Activated naive CD4-positive, alpha-beta T cell treated with anti-CD3 and anti-CD28 coated beads, Interleukin-2, amount 10 ng/mL, durations not matched to agents 7 days and 5 days (primary cell): ENCODE measurements around the gene CASS4.
A peak's percentile ranks its signal among the peaks of the same experiment; 100 is the strongest.

Experiments used
- CTCF ChIA-PET: fragments of 350-600 bp; sonication (Branson Sonifier 250); formaldehyde crosslinking; loops from one replicate; lab custom pipeline; 2021; ENCODE audit warnings: antibody characterized with exemption; lab: Charles Lee
- DNase-seq: peaks from one replicate; pipeline ENCODE4 v3.0.0-alpha.2; 2020
- H3K27ac Mint-ChIP-seq: one replicate; pipeline ENCODE4 v1.8.0; 2021; ENCODE audit warnings: mild to moderate bottlenecking, moderate library complexity, mixed read lengths
- H3K27me3 Mint-ChIP-seq: one replicate; pipeline ENCODE4 v1.8.0; 2021; ENCODE audit warnings: mild to moderate bottlenecking, mixed read lengths
- H3K36me3 Mint-ChIP-seq: one replicate; pipeline ENCODE4 v1.8.0; 2021; ENCODE audit warnings: mixed read lengths
- H3K4me1 Mint-ChIP-seq: one replicate; pipeline ENCODE4 v1.8.0; 2021; ENCODE audit warnings: mixed read lengths
- H3K4me3 Mint-ChIP-seq: one replicate; pipeline ENCODE4 v1.8.0; 2021; ENCODE audit warnings: mild to moderate bottlenecking, moderate library complexity, mixed read lengths
- H3K9me3 Mint-ChIP-seq: one replicate; pipeline ENCODE4 v1.8.0; 2021; ENCODE audit warnings: mixed read lengths

Gene CASS4

DNA sequence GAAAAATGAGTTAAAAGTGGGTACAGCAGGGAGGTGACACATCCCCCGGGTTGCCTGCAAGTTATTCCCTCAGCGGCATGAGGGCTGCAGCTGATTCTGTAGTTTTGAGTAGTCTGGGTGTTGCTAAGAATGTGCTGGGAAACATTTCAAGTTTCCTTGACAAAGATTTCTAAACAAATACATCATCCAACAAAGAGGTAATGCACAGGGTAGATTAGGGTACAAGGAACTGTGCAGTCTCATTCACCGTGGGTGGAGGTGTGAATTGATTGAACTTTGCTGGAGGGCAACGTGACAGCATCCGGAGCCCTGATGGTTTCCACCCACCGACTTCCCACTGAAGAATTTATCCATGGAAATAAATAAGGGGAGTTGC, 21.8 kb downstream of the CASS4 start:
- no peak overlapping the region for H3K4me3 Mint-ChIP-seq
- peaks cover 40% of the 10 kb centered on the region for H3K4me1 Mint-ChIP-seq
- CTCF ChIA-PET = interaction anchor here (0.9 kb wide), 1 partner anchor 10 kb away, joined by 3 read pairs; no protein-coding TSS in a partner anchor
- H3K36me3 Mint-ChIP-seq = peaks cover 28% of the 10 kb centered on the region
- no peak for DNase-seq
- no peaks in the 10 kb centered on the region for H3K9me3 Mint-ChIP-seq
- H3K27me3 Mint-ChIP-seq = no peaks in the 10 kb centered on the region
- H3K27ac Mint-ChIP-seq = no peak overlapping the region

DNA sequence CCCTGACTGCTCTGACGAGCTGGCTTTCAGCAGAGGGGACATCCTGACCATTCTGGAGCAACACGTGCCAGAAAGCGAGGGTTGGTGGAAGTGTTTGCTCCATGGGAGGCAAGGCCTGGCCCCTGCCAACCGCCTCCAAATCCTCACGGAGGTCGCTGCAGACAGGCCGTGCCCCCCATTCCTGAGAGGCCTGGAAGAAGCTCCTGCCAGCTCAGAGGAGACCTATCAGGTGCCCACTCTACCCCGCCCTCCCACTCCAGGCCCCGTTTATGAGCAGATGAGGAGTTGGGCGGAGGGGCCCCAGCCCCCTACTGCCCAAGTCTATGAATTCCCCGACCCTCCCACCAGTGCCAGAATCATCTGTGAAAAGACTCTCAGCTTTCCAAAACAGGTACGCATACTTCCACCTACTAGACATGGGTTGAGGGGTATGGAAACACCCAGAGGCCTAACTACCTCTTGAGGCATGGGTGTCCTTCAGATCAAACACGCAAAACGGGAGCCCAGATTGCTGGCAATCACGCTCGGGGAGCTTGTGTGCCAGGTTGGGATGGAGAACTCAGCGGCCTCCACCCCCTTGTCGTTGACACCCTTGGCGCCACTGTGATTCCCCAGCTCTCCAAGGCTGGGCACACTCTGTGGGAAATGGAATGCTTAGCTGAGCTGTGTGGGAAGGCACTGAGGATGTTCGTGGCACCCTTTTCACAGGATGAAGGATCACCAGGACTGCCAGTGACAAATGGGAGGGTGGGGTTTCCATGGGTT, 25.3 kb downstream of the CASS4 start:
- H3K36me3 Mint-ChIP-seq = peaks cover 13% of the 10 kb centered on the region
- no peak overlapping the region for H3K4me3 Mint-ChIP-seq
- no peaks in the 10 kb centered on the region for H3K27me3 Mint-ChIP-seq
- H3K27ac Mint-ChIP-seq = no peak overlapping the region
- peaks cover 46% of the 10 kb centered on the region for H3K4me1 Mint-ChIP-seq
- CTCF ChIA-PET = no interaction called here
- no peaks in the 10 kb centered on the region for H3K9me3 Mint-ChIP-seq
- no peak for DNase-seq

GRCh38 chr20:56438284-56438683, 26.2 kb downstream of the CASS4 start:
- CTCF ChIA-PET = no interaction called here
- peak overlapping the region; percentile 52 for H3K27ac Mint-ChIP-seq
- no peaks in the 10 kb centered on the region for H3K9me3 Mint-ChIP-seq
- H3K27me3 Mint-ChIP-seq = no peaks in the 10 kb centered on the region
- peaks cover 14% of the 10 kb centered on the region for H3K36me3 Mint-ChIP-seq
- H3K4me3 Mint-ChIP-seq = no peak overlapping the region
- H3K4me1 Mint-ChIP-seq = peaks cover 49% of the 10 kb centered on the region
- DNase-seq = no peak

DNA sequence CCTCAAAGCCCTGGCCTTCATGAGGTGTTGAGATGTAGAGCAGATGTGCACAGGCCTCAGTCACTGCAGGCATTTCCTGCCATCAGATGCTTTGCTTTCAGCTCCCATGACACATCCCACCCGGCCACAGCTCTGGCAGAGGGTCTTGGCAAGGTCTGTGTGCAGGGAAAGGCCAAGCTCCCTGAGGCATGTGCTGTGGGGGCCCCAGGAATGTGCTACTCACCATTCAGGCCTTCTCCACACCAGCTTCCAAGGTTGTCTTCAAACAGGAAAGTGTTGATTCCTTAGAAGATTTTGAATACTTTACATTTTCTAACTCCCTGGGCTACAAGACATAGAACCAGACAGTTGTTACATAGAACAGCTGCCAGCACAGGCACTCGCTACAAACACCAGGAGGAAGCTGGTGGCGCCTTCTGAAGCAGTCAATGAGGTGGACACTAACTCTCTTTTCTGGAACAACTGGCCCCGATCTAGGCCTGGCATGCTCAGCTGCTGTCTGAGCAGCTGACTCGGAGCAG, 27.8 kb downstream of the CASS4 start:
- peak; percentile 24 for DNase-seq
- Mint-ChIP-seq H3K36me3 (peaks cover 14% of the 10 kb centered on the region), H3K27ac (peak overlapping the region; percentile 86), H3K4me1 (peaks cover 53% of the 10 kb centered on the region), H3K27me3 (no peaks in the 10 kb centered on the region), H3K9me3 (no peaks in the 10 kb centered on the region), H3K4me3 (peak overlapping the region; percentile 47)
- CTCF ChIA-PET = interaction anchor here (0.7 to 1.2 kb wide), 3 partner anchors 16 to 28 kb away, joined by 3 read pairs; partner anchors contain the start of gene CASS4

DNA sequence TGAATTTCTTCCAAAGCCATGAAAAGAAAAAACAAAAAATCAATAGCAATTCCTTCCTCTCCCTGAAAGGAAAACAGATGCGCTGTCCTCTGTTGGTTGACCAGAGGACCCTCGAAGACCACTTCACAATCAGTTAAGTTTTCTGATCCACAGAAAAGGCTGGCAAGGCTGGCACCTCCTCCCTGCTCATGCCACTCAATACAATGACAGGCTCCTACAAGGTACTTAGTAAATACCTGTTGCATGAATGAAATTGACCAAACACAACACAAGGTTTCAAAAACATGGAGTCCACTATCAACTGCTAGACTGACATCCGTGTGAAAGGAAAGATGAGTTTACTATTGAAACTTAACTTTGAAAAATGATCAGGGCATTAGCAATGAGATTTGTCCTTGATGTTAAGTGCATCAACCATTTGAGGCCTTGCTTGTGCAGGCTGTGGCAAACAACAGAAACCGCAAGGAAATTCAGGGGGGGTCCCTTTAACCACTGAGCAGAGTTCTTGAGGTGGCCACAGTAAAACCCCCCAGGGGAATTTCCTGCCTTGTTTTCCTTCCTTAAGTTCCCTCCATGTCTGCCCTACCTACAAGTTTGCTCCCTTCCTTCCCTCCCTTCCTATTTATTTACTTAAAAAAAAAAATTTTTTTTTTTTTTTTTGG, 28.4 kb downstream of the CASS4 start:
- peak; percentile 71 for DNase-seq
- Mint-ChIP-seq H3K27ac (peak overlapping the region; percentile 86), H3K27me3 (no peaks in the 10 kb centered on the region), H3K36me3 (peaks cover 14% of the 10 kb centered on the region), H3K4me1 (peaks cover 53% of the 10 kb centered on the region), H3K4me3 (peak overlapping the region; percentile 47), H3K9me3 (no peaks in the 10 kb centered on the region)
- CTCF ChIA-PET = interaction anchor here (0.7 to 1.2 kb wide), 3 partner anchors 17 to 29 kb away, joined by 3 read pairs; partner anchors contain the start of gene CASS4

DNA sequence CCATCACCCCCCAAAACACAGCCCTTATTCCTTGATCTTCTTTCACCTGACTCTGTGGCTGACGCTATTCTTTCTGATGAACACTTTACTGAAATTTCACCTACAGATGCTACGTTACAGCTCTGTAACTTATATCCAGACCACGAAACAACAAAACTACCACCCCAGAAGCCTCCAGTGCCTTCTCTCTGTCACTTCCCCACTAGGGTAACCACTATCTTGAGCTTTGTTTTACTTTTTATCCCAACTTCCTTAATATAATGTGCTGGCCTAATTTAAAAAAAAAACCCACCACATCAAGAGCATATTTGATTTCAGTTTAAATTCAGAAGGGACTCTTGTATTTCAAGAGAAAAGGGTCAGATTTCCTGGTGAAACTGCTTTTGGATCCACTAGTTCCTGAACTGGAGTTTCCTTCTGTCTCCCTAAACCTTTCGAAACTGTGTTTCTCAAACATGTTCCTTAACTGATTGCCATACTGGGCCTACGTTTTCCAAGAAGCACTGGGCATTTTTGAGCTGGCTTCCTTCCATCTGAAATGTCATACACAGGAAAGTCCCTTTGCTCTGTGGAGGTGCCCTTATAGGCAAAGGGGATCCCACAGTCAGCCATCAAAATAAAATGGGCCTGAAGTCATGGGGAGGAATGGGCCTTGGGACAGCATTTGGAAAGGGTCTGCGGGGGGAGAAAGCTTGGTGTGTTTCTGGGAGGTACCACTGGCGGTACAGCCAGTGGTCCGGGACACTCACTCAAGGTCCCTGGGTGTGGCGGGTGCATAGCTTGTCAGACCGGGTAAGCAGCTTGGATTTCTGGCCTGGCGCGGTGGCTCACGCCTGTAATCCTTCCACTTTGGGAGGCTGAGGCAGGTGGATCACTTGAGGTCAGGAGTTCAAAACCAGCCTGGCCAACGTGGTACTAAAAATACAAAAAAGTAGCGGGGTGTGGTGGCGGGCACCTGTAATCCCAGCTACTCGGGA, 30.6 kb downstream of the CASS4 start:
- no peaks in the 10 kb centered on the region for H3K27me3 Mint-ChIP-seq
- CTCF ChIA-PET = interaction anchor here (0.9 kb wide), 1 partner anchor 13 kb away, joined by 3 read pairs; no protein-coding TSS in a partner anchor
- H3K36me3 Mint-ChIP-seq = peaks cover 10% of the 10 kb centered on the region
- H3K27ac Mint-ChIP-seq = peak overlapping the region; percentile 22
- no peak for DNase-seq
- peaks cover 53% of the 10 kb centered on the region for H3K4me1 Mint-ChIP-seq
- H3K4me3 Mint-ChIP-seq = no peak overlapping the region
- H3K9me3 Mint-ChIP-seq = no peaks in the 10 kb centered on the region

DNA sequence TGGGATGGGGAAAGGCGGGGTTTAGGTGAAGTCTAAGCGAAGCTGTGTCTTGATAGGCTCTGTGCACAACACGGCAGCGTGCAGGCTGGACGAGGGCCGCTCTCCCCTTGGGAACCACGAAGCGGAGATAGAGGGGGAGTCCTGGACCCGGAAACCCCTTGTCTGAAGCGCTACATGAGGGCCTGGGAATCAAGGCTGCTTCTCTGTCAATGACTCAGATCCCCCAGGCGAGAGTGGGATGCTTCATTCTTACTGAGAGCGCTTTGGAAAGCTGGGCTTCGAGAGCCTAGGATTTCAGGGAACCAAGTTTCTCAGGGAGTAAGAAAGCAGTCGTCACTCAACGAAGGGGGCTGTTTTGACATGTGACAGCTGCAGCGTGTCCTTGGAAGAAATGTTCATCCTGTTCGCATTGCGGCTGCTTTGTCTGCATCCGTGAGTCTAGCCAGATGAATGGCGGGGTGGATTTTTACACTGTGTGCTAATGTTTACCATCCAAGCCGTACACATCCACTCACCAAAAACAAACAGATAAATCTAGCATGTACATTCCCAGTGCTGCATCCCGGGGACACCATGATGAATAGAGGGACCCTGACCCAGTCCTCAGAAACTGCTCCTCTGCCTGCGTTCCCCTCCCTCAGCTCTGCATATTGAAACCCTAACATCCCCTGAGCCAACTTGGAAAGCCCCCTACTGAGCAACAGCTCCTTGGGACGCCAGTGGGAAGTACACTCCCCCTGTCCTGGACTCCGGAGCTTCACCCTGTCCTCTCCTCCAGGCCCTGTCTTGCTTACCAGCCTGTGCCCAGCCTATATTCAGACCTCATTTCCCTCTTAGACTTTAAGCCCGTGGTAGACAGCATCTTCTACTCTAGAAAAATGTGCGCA, 31.8 kb downstream of the CASS4 start:
- DNase-seq = no peak
- no peak overlapping the region for H3K27ac Mint-ChIP-seq

GRCh38 chr20:56445130-56445529, 33.1 kb downstream of the CASS4 start:
- no peak overlapping the region for H3K4me3 Mint-ChIP-seq
- DNase-seq = no peak
- peaks cover 9% of the 10 kb centered on the region for H3K36me3 Mint-ChIP-seq
- CTCF ChIA-PET = no interaction called here
- no peaks in the 10 kb centered on the region for H3K9me3 Mint-ChIP-seq
- no peaks in the 10 kb centered on the region for H3K27me3 Mint-ChIP-seq
- H3K4me1 Mint-ChIP-seq = peaks cover 32% of the 10 kb centered on the region
- no peak overlapping the region for H3K27ac Mint-ChIP-seq

More for the DNA sequence above, 31.8 kb downstream of the CASS4 start:
- Mint-ChIP-seq H3K9me3 (no peaks in the 10 kb centered on the region), H3K4me1 (peaks cover 43% of the 10 kb centered on the region), H3K36me3 (peaks cover 9% of the 10 kb centered on the region), H3K27me3 (no peaks in the 10 kb centered on the region), H3K4me3 (no peak overlapping the region)
- CTCF ChIA-PET = interaction anchor here (1.6 kb wide), 1 partner anchor 19 kb away, joined by 3 read pairs; no protein-coding TSS in a partner anchor

DNA sequence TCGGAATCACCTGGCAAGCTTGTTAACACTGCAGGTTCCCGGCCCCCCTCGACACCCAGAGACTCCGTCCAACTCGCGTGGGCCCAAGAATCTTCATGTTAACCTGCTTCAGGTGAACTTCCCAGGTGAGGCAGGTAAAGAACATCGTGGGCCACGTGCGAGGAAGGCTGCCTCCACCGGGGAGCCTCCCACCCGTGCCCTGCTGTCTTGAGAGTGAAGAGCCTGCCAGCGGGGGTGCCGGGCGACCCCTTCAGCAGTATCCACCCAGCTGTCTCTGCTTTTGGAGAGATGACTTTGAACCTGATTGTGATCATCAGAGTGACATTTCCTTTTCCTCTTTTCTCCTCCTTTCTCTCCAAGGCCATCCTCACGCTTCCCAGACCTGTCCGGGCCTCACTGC, 33.5 kb downstream of the CASS4 start:
- no peak overlapping the region for H3K4me3 Mint-ChIP-seq
- no peak for DNase-seq
- H3K27ac Mint-ChIP-seq = no peak overlapping the region
- peaks cover 8% of the 10 kb centered on the region for H3K36me3 Mint-ChIP-seq
- H3K4me1 Mint-ChIP-seq = peaks cover 28% of the 10 kb centered on the region
- no peaks in the 10 kb centered on the region for H3K9me3 Mint-ChIP-seq
- no peaks in the 10 kb centered on the region for H3K27me3 Mint-ChIP-seq
- CTCF ChIA-PET = no interaction called here

DNA sequence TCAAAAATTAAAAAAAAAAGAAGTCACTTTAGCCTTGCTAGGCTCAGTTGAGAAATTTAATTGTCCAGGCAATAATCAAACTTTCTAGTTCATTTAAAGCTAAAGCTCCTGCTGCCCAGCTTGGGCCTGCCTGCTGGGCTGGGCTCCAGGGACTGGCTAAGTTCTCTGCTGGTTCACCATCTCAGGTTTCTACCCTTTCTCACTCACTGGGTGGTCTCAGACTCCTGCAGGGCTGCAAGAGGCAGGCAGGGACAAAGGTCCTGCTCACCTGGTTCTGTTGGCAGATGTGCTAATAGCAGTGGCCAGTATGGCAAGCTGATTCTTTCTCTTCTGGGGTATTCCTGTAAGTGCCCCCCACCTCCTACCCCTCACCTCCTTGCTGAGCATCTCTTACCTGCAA, 35.2 kb downstream of the CASS4 start:
- CTCF ChIA-PET = no interaction called here
- DNase-seq = no peak
- H3K4me1 Mint-ChIP-seq = peaks cover 18% of the 10 kb centered on the region
- H3K27me3 Mint-ChIP-seq = no peaks in the 10 kb centered on the region
- H3K9me3 Mint-ChIP-seq = no peaks in the 10 kb centered on the region
- peaks cover 15% of the 10 kb centered on the region for H3K36me3 Mint-ChIP-seq
- H3K4me3 Mint-ChIP-seq = no peak overlapping the region
- no peak overlapping the region for H3K27ac Mint-ChIP-seq

- Mint-ChIP-seq H3K27me3 (no peaks in the 10 kb centered on the region), H3K27ac (no peak overlapping the region), H3K4me1 (peaks cover 3% of the 10 kb centered on the region), H3K9me3 (no peaks in the 10 kb centered on the region), H3K4me3 (no peak overlapping the region), H3K36me3 (peaks cover 11% of the 10 kb centered on the region)
- CTCF ChIA-PET = no interaction called here
- no peak for DNase-seq
These were observed 37.4 kb downstream of the CASS4 start for GRCh38 chr20:56449459-56449858.

- Mint-ChIP-seq H3K9me3 (no peaks in the 10 kb centered on the region), H3K27ac (peak overlapping the region; percentile 34), H3K4me3 (no peak overlapping the region), H3K4me1 (peaks cover 12% of the 10 kb centered on the region), H3K27me3 (no peaks in the 10 kb centered on the region), H3K36me3 (peaks cover 11% of the 10 kb centered on the region)
- DNase-seq = no peak
- CTCF ChIA-PET = no interaction called here
These were observed 39.2 kb downstream of the CASS4 start for GRCh38 chr20:56451056-56451765.
